CD4-positive, CD25-positive, alpha-beta regulatory T cell (primary cell): ENCODE results near the gene MADCAM1. TPM values are rescaled to one million over a fixed set of nuclear protein-coding genes. Genes with fewer than 3 reads are reported as not detected.
"Not testable (repeated sequence)": the region's sequence is repeated elsewhere in the genome, so short reads cannot be mapped to it uniquely, and the experiment has no call there.

Experiments used
- ATAC-seq, 2 donors: fragments of 150-1000 bp; cut with Tn5 transposase; one replicate each; pipeline ENCODE4 v1.10.0; 2021; ENCODE audit warnings: low read depth in 2 of 2, moderate number of reproducible peaks in 2 of 2, moderate library complexity in 1 of 2
- DNase-seq, 3 donors: peaks; one replicate each; pipeline versions ENCODE4 v3.0.0 to v3.0.0-alpha.2; 2012 to 2022; ENCODE audit warnings: mixed read lengths in 1 of 3
- H3K27ac ChIP-seq: one replicate; pipeline ENCODE4 v1.7.0; 2013; ENCODE audit warnings: mild to moderate bottlenecking, low read length; ENCODE audit not compliant: insufficient read depth, poor library complexity, severe bottlenecking
- H3K27me3 ChIP-seq: one replicate; pipeline ENCODE4 v1.7.0; 2013; ENCODE audit warnings: low read length; ENCODE audit not compliant: control insufficient read depth, insufficient read depth
- H3K36me3 ChIP-seq: one replicate; pipeline ENCODE4 v1.7.0; 2013; ENCODE audit warnings: mild to moderate bottlenecking, low read length, moderate library complexity; ENCODE audit not compliant: control insufficient read depth, insufficient read depth
- H3K4me1 ChIP-seq: 2 replicates; pipeline ENCODE4 v1.7.0; 2013; ENCODE audit warnings: mild to moderate bottlenecking, low read length; ENCODE audit not compliant: insufficient read depth, control insufficient read depth, poor library complexity, severe bottlenecking
- H3K4me3 ChIP-seq: one replicate; pipeline ENCODE4 v1.7.0; 2013; ENCODE audit warnings: low read depth, mild to moderate bottlenecking, low read length, moderate library complexity
- H3K9me3 ChIP-seq, 2 experiments: 1 replicate in 1 of 2; 2 replicates in 1 of 2; pipeline ENCODE4 v1.7.0; 2013; ENCODE audit warnings: low read length in 2 of 2, mild to moderate bottlenecking in 1 of 2, moderate library complexity in 1 of 2; ENCODE audit not compliant: control insufficient read depth in 2 of 2
- H3K27ac Mint-ChIP-seq, 3 donors: one replicate each; pipeline ENCODE4 v1.8.0; 2020 to 2022; ENCODE audit warnings: mild to moderate bottlenecking in 3 of 3, mixed read lengths in 3 of 3, moderate library complexity in 2 of 3
- H3K27me3 Mint-ChIP-seq: one replicate; pipeline ENCODE4 v1.8.0; 2022; ENCODE audit warnings: mild to moderate bottlenecking, mixed read lengths
- H3K36me3 Mint-ChIP-seq: one replicate; pipeline ENCODE4 v1.8.0; 2020; ENCODE audit warnings: mixed read lengths
- H3K4me1 Mint-ChIP-seq, 4 donors: one replicate each; pipeline ENCODE4 v1.8.0; 2020 to 2022; ENCODE audit warnings: mixed read lengths in 4 of 4, mild to moderate bottlenecking in 1 of 4
- H3K4me3 Mint-ChIP-seq, 4 donors: one replicate each; pipeline ENCODE4 v1.8.0; 2020 to 2022; ENCODE audit warnings: mild to moderate bottlenecking in 4 of 4, mixed read lengths in 4 of 4, moderate library complexity in 3 of 4
- H3K9me3 Mint-ChIP-seq, 7 donors: one replicate each; pipeline ENCODE4 v1.8.0; 2020 to 2022; ENCODE audit warnings: mixed read lengths in 7 of 7, mild to moderate bottlenecking in 3 of 7, moderate library complexity in 2 of 7
- polyA plus RNA-seq, 4 donors: library from polyadenylated mRNA; unstranded; fragments of 300-500 nt; fragmentation: Illumina TruSeq; gene quantifications; one replicate each; pipeline ENCODE4 v1.2.3, GENCODE V29; 2021
- total RNA-seq: library from RNA; stranded (reverse); gene quantifications from one replicate; pipeline ENCODE4 v1.2.3, GENCODE V29; 2022

Gene MADCAM1
- total RNA-seq (0.52 TPM), polyA plus RNA-seq (under 1 TPM in 3 of 4 donors, not detected in 1; 0.16 to 0.33 (median 0.31) TPM)

GRCh38 chr19:496112-496665 is at the start of gene MADCAM1:
TSS of gene MADCAM1 (plus strand) at chr19:496486. CDS start at chr19:496500, 14 bp downstream.
- ATAC-seq (no peak), DNase-seq (no peak)
- peaks cover 4% of the 10 kb centered on the region for H3K27me3 ChIP-seq
- H3K4me3 ChIP-seq = no peak within 1 kb of the TSS
- no peaks in the 10 kb centered on the region for H3K9me3 Mint-ChIP-seq
- H3K27ac ChIP-seq = no peak within 1 kb of the TSS
- no peak within 1 kb of the TSS for H3K27ac Mint-ChIP-seq
- H3K4me1 ChIP-seq = peaks cover 11% of the 10 kb centered on the region
- no peak within 1 kb of the TSS for H3K4me3 Mint-ChIP-seq
- H3K27me3 Mint-ChIP-seq = peaks cover 24% of the 10 kb centered on the region
- peaks cover 0 to 21% (median 1%) of the 10 kb centered on the region in 4 donors for H3K4me1 Mint-ChIP-seq
- no peaks in the 10 kb centered on the region for H3K36me3 Mint-ChIP-seq
- H3K36me3 ChIP-seq = no peaks in the 10 kb centered on the region
- no peaks in the 10 kb centered on the region for H3K9me3 ChIP-seq

- no peaks in the 10 kb centered on the region for H3K36me3 Mint-ChIP-seq
- H3K9me3 Mint-ChIP-seq = peaks cover 0 to 3% (median under 1%) of the 10 kb centered on the region in 7 donors
- no peaks in the 10 kb centered on the region for H3K4me1 Mint-ChIP-seq
- Histone ChIP-seq H3K9me3 (no peaks in the 10 kb centered on the region), H3K27me3 (no peaks in the 10 kb centered on the region), H3K36me3 (no peaks in the 10 kb centered on the region), H3K4me3 (no peak overlapping the region), H3K4me1 (no peaks in the 10 kb centered on the region), H3K27ac (no peak overlapping the region)
- ATAC-seq (no peak), DNase-seq (no peak)
- no peak overlapping the region for H3K4me3 Mint-ChIP-seq
- H3K27ac Mint-ChIP-seq = no peak overlapping the region
- H3K27me3 Mint-ChIP-seq = no peaks in the 10 kb centered on the region
These were observed 49.2 kb upstream of the MADCAM1 start for GRCh38 chr19:447064-447426.

- H3K4me3 Mint-ChIP-seq = no peak overlapping the region
- H3K36me3 ChIP-seq = no peaks in the 10 kb centered on the region
- H3K4me1 ChIP-seq = no peaks in the 10 kb centered on the region
- no peaks in the 10 kb centered on the region for H3K9me3 ChIP-seq
- no peak overlapping the region for H3K27ac Mint-ChIP-seq
- DNase-seq = no peak
- no peak overlapping the region for H3K4me3 ChIP-seq
- ATAC-seq = no peak
- H3K4me1 Mint-ChIP-seq = no peaks in the 10 kb centered on the region
- H3K9me3 Mint-ChIP-seq = peaks cover 0 to 3% (median 0%) of the 10 kb centered on the region in 7 donors
- no peak overlapping the region for H3K27ac ChIP-seq
- no peaks in the 10 kb centered on the region for H3K36me3 Mint-ChIP-seq
- H3K27me3 ChIP-seq = no peaks in the 10 kb centered on the region
- H3K27me3 Mint-ChIP-seq = no peaks in the 10 kb centered on the region
These were observed 48.3 kb upstream of the MADCAM1 start for GRCh38 chr19:447816-448560.

GRCh38 chr19:449916-450315 is 46.4 kb upstream of the MADCAM1 start:
- Mint-ChIP-seq H3K27me3 (no peaks in the 10 kb centered on the region), H3K9me3 (peaks cover 0 to 3% (median 0%) of the 10 kb centered on the region in 7 donors), H3K4me3 (no peak overlapping the region), H3K36me3 (no peaks in the 10 kb centered on the region), H3K4me1 (no peaks in the 10 kb centered on the region), H3K27ac (no peak overlapping the region)
- H3K9me3 ChIP-seq = no peaks in the 10 kb centered on the region
- DNase-seq (no peak), ATAC-seq (no peak)
- no peaks in the 10 kb centered on the region for H3K36me3 ChIP-seq
- no peak overlapping the region for H3K4me3 ChIP-seq
- no peaks in the 10 kb centered on the region for H3K4me1 ChIP-seq
- H3K27me3 ChIP-seq = no peaks in the 10 kb centered on the region
- no peak overlapping the region for H3K27ac ChIP-seq

GRCh38 chr19:450912-451481 is 45.3 kb upstream of the MADCAM1 start:
- H3K9me3 Mint-ChIP-seq, H3K36me3 Mint-ChIP-seq, H3K27ac ChIP-seq, H3K36me3 ChIP-seq, H3K9me3 ChIP-seq, H3K27ac Mint-ChIP-seq, DNase-seq, H3K27me3 Mint-ChIP-seq, H3K4me1 ChIP-seq, H3K4me1 Mint-ChIP-seq, H3K4me3 ChIP-seq, H3K4me3 Mint-ChIP-seq, ATAC-seq, H3K27me3 ChIP-seq: not testable (repeated sequence)

- Histone ChIP-seq H3K36me3 (no peaks in the 10 kb centered on the region), H3K9me3 (no peaks in the 10 kb centered on the region), H3K27me3 (no peaks in the 10 kb centered on the region), H3K4me1 (no peaks in the 10 kb centered on the region), H3K4me3 (no peak overlapping the region), H3K27ac (no peak overlapping the region)
- DNase-seq (no peak), ATAC-seq (no peak)
- Mint-ChIP-seq H3K9me3 (peaks cover 0 to 3% (median 0%) of the 10 kb centered on the region in 7 donors), H3K4me3 (no peak overlapping the region), H3K4me1 (peaks cover 0 to 3% (median 0%) of the 10 kb centered on the region in 4 donors), H3K27ac (no peak overlapping the region), H3K27me3 (peaks cover 11% of the 10 kb centered on the region), H3K36me3 (no peaks in the 10 kb centered on the region)
These were observed 43.5 kb upstream of the MADCAM1 start for GRCh38 chr19:452829-453228.

GRCh38 chr19:453606-454005 is 42.7 kb upstream of the MADCAM1 start:
- Histone ChIP-seq H3K4me3 (no peak overlapping the region), H3K27ac (no peak overlapping the region), H3K36me3 (no peaks in the 10 kb centered on the region), H3K4me1 (no peaks in the 10 kb centered on the region), H3K27me3 (no peaks in the 10 kb centered on the region), H3K9me3 (no peaks in the 10 kb centered on the region)
- no peak overlapping the region for H3K27ac Mint-ChIP-seq
- ATAC-seq (no peak), DNase-seq (no peak)
- H3K36me3 Mint-ChIP-seq = no peaks in the 10 kb centered on the region
- peaks cover 0 to 3% (median 0%) of the 10 kb centered on the region in 4 donors for H3K4me1 Mint-ChIP-seq
- H3K27me3 Mint-ChIP-seq = peaks cover 11% of the 10 kb centered on the region
- peaks cover 0 to 3% (median 0%) of the 10 kb centered on the region in 7 donors for H3K9me3 Mint-ChIP-seq
- no peak overlapping the region for H3K4me3 Mint-ChIP-seq
